Measurements from ENCODE around the gene C10orf71. TPM values are rescaled to one million over a fixed set of nuclear protein-coding genes. Genes with fewer than 3 reads are reported as not detected.

C10orf71 gene
- total and polyA plus RNA-seq, 2 donors from 2014 or later: 0.28 TPM; not detected in 1

DNA sequence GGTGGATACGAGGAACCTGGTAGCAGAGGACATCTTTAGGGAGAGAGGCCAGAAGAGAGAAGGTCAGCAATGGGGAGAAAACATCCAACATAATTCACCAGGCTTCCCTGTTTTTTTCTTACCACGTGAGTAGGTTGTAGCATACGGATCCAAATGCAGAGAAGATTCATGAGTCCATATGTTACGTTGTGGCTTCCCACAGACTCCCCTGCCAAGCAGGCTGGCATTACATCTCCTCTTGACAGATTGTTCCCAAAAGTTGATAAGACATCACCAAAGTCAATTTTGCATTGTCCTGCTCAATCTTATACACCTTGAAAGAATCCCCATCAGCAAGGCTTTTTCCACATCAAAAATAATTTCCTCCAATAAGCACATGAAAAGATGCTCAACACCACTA, 57.2 kb downstream of the C10orf71 start:
- Histone ChIP-seq H3K9ac (ENCODE audit: low read length in 3 of 3) (no peak overlapping the region), H3K36me3 (ENCODE audit: control insufficient read depth in 2 of 3, insufficient read depth in 3 of 3, low read length in 3 of 3) (no peaks in the 10 kb centered on the region), H3K4me1 (ENCODE audit: control insufficient read depth in 2 of 3, insufficient read depth in 2 of 3, low read depth in 1 of 3, low read length in 3 of 3) (no peaks in the 10 kb centered on the region), H3K27me3 (ENCODE audit: control insufficient read depth, insufficient read depth, low read length) (no peaks in the 10 kb centered on the region), H3K27ac (ENCODE audit: low read depth in 2 of 2, low read length in 2 of 2) (no peak overlapping the region), H3K9me3 (ENCODE audit: control insufficient read depth in 2 of 3, insufficient read depth in 1 of 3, low read length in 3 of 3) (peaks cover 0 to 8% (median 0%) of the 10 kb centered on the region in 3 donors), H3K4me3 (ENCODE audit: low read length in 3 of 3) (no peak overlapping the region)
- intact Hi-C loops (cut with DNase I): no loop called here
- TF ChIP-seq, protein P1, sequence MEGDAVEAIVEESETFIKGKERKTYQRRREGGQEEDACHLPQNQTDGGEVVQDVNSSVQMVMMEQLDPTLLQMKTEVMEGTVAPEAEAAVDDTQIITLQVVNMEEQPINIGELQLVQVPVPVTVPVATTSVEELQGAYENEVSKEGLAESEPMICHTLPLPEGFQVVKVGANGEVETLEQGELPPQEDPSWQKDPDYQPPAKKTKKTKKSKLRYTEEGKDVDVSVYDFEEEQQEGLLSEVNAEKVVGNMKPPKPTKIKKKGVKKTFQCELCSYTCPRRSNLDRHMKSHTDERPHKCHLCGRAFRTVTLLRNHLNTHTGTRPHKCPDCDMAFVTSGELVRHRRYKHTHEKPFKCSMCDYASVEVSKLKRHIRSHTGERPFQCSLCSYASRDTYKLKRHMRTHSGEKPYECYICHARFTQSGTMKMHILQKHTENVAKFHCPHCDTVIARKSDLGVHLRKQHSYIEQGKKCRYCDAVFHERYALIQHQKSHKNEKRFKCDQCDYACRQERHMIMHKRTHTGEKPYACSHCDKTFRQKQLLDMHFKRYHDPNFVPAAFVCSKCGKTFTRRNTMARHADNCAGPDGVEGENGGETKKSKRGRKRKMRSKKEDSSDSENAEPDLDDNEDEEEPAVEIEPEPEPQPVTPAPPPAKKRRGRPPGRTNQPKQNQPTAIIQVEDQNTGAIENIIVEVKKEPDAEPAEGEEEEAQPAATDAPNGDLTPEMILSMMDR (IDR thresholded peaks at IDR 0.05; ENCODE audit: borderline replicate concordance, extremely low read depth, insufficient read depth): no peak
- FAIRE-seq (no peak), DNase-seq (no peak)

DNA sequence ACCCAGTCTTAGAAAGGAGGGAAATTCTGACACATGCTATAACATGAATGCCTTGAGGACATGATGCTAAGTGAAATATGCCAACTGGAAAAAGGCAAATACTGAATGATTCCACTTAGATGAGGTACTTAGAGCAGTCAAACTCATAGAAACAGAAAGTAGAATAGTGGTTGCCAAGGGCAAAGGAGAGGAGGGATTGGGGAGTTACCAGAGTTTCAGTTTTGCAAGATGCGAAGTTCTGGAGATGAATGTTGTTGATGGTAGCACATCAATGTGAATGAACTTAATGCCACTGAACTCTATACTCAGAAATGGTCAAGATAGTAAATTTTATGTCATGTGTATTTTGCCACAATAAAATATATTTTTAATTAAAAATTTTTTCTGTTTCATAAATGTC, 58.0 kb downstream of the C10orf71 start:
- no peak overlapping the region for H3K9ac ChIP-seq (ENCODE audit: low read length in 3 of 3)
- H3K9me3 ChIP-seq (ENCODE audit: control insufficient read depth in 2 of 3, insufficient read depth in 1 of 3, low read length in 3 of 3): peaks cover 0 to 8% (median 0%) of the 10 kb centered on the region in 3 donors
- no peak for DNase-seq
- FAIRE-seq: no peak
- no peaks in the 10 kb centered on the region for H3K36me3 ChIP-seq (ENCODE audit: control insufficient read depth in 2 of 3, insufficient read depth in 3 of 3, low read length in 3 of 3)
- H3K27me3 ChIP-seq (ENCODE audit: control insufficient read depth, insufficient read depth, low read length): no peaks in the 10 kb centered on the region
- TF ChIP-seq, protein P1 (IDR thresholded peaks at IDR 0.05; ENCODE audit: borderline replicate concordance, extremely low read depth, insufficient read depth): no peak
- intact Hi-C loops (cut with DNase I): no loop called here
- no peak overlapping the region for H3K27ac ChIP-seq (ENCODE audit: low read depth in 2 of 2, low read length in 2 of 2)
- H3K4me3 ChIP-seq (ENCODE audit: low read length in 3 of 3): no peak overlapping the region
- no peaks in the 10 kb centered on the region for H3K4me1 ChIP-seq (ENCODE audit: control insufficient read depth in 2 of 3, insufficient read depth in 2 of 3, low read depth in 1 of 3, low read length in 3 of 3)

GRCh38 chr10:49357910-49358309, 58.9 kb downstream of the C10orf71 start:
- peaks cover 0 to 8% (median 0%) of the 10 kb centered on the region in 3 donors for H3K9me3 ChIP-seq (ENCODE audit: control insufficient read depth in 2 of 3, insufficient read depth in 1 of 3, low read length in 3 of 3)
- H3K4me3 ChIP-seq (ENCODE audit: low read length in 3 of 3): no peak overlapping the region
- no peak overlapping the region for H3K27ac ChIP-seq (ENCODE audit: low read depth in 2 of 2, low read length in 2 of 2)
- no peaks in the 10 kb centered on the region for H3K36me3 ChIP-seq (ENCODE audit: control insufficient read depth in 2 of 3, insufficient read depth in 3 of 3, low read length in 3 of 3)
- H3K4me1 ChIP-seq (ENCODE audit: control insufficient read depth in 2 of 3, insufficient read depth in 2 of 3, low read depth in 1 of 3, low read length in 3 of 3): no peaks in the 10 kb centered on the region
- H3K27me3 ChIP-seq (ENCODE audit: control insufficient read depth, insufficient read depth, low read length): no peaks in the 10 kb centered on the region
- intact Hi-C loops (cut with DNase I): no loop called here
- H3K9ac ChIP-seq (ENCODE audit: low read length in 3 of 3): no peak overlapping the region
- TF ChIP-seq, protein P1 (IDR thresholded peaks at IDR 0.05; ENCODE audit: borderline replicate concordance, extremely low read depth, insufficient read depth): no peak
- FAIRE-seq: no peak
- no peak for DNase-seq
